H1 (cell line): ENCODE measurements around the gene TEX14. TPM values are rescaled to one million over a fixed set of nuclear protein-coding genes. Genes with fewer than 3 reads are reported as not detected.

Source experiments
- CTCF ChIA-PET: fragments of 300-600 bp; sonication (Branson Sonifier 250); formaldehyde crosslinking; loops from one replicate; lab custom pipeline; 2021; ENCODE audit not compliant: partially characterized antibody; lab: Charles Lee
- POLR2A ChIA-PET: fragments of 300-600 bp; sonication (Branson Sonifier 250); formaldehyde crosslinking; loops from one replicate; lab custom pipeline; 2021; ENCODE audit warnings: inconsistent platforms; ENCODE audit not compliant: partially characterized antibody; lab: Charles Lee
- DNase-seq, 2 experiments: peaks; one replicate each; pipeline versions ENCODE4 v3.0.0 to v3.0.0-alpha.2; 2010 to 2022; ENCODE audit warnings: low spot score in 2 of 2, low read depth in 1 of 2, mixed read lengths in 1 of 2
- FAIRE-seq: peaks from 2 replicates; lab custom pipeline; 2011; peaks lifted over from hg19 to GRCh38; lab: Jason Lieb, UNC
- H2AFZ ChIP-seq: 2 replicates; pipeline ENCODE4 v1.8.1; 2012; ENCODE audit warnings: low read length, inconsistent platforms
- H2AK5ac ChIP-seq: 2 replicates; pipeline ENCODE4 v1.6.1; 2013; ENCODE audit warnings: low read depth, low read length
- H2BK120ac ChIP-seq: replicated peaks from 2 replicates; pipeline ENCODE3; 2013; ENCODE audit warnings: low read depth, low read length, inconsistent platforms
- H2BK12ac ChIP-seq: 2 replicates; pipeline ENCODE4 v1.6.1; 2013; ENCODE audit warnings: low read depth, low read length
- H2BK15ac ChIP-seq: 2 replicates; pipeline ENCODE4 v1.6.1; 2013; ENCODE audit warnings: low read length
- H2BK20ac ChIP-seq: 2 replicates; pipeline ENCODE4 v1.6.1; 2013; ENCODE audit warnings: low read length
- H2BK5ac ChIP-seq: 2 replicates; pipeline ENCODE4 v1.6.1; 2013; ENCODE audit warnings: low read depth, low read length
- H3K14ac ChIP-seq: 2 replicates; pipeline ENCODE4 v1.6.1; 2013; ENCODE audit warnings: inconsistent platforms; ENCODE audit not compliant: insufficient read length
- H3K18ac ChIP-seq: 2 replicates; pipeline ENCODE4 v1.6.1; 2013; ENCODE audit warnings: low read length; ENCODE audit errors: extremely low read depth
- H3K23ac ChIP-seq: 2 replicates; pipeline ENCODE4 v1.6.1; 2013; ENCODE audit warnings: inconsistent platforms; ENCODE audit not compliant: insufficient read length
- H3K23me2 ChIP-seq: 2 replicates; pipeline ENCODE4 v1.6.1; 2013; ENCODE audit warnings: low read depth, low read length
- H3K27ac ChIP-seq: 2 replicates; pipeline ENCODE4 v1.6.1; 2011; ENCODE audit warnings: low read depth, low read length, inconsistent platforms
- H3K27me3 ChIP-seq, 4 experiments: replicated peaks in 1 of 4; 1 replicate in 1 of 4; 2 replicates in 3 of 4; pipeline versions ENCODE4 v1.6.1 to v1.8.1; 2011 to 2013; ENCODE audit warnings: low read length in 3 of 4, mild to moderate bottlenecking in 3 of 4, inconsistent platforms in 2 of 4, mixed read lengths in 2 of 4, moderate library complexity in 1 of 4; ENCODE audit not compliant: control insufficient read depth in 3 of 4, insufficient read depth in 3 of 4; ENCODE audit errors: extremely low read depth in 1 of 4
- H3K36me3 ChIP-seq, 4 experiments: 2 replicates each; pipeline versions ENCODE4 v1.6.1 to v1.8.1; 2011 to 2013; ENCODE audit warnings: mild to moderate bottlenecking in 4 of 4, low read length in 3 of 4, moderate library complexity in 2 of 4, control low read depth in 1 of 4, inconsistent platforms in 1 of 4; ENCODE audit not compliant: insufficient read depth in 4 of 4, control insufficient read depth in 2 of 4
- H3K4ac ChIP-seq: replicated peaks from 2 replicates; pipeline ENCODE3; 2013; ENCODE audit warnings: low read length, low read depth, mixed read lengths, inconsistent platforms; ENCODE audit not compliant: insufficient read length
- H3K4me1 ChIP-seq, 4 experiments: replicated peaks in 1 of 4; 1 replicate in 1 of 4; 2 replicates in 3 of 4; pipeline versions ENCODE4 v1.6.1 to v1.8.1; 2011 to 2013; ENCODE audit warnings: low read length in 3 of 4, inconsistent platforms in 2 of 4, mixed read lengths in 1 of 4; ENCODE audit not compliant: insufficient read depth in 4 of 4, control insufficient read depth in 3 of 4
- H3K4me2 ChIP-seq, 2 experiments: 2 replicates each; pipeline versions ENCODE4 v1.6.1 to v1.8.1; 2011 to 2013; ENCODE audit warnings: low read depth in 2 of 2, low read length in 2 of 2, control low read depth in 1 of 2, inconsistent platforms in 1 of 2, mild to moderate bottlenecking in 1 of 2; ENCODE audit not compliant: insufficient read depth in 1 of 2
- H3K4me3 ChIP-seq, 4 experiments: fragments of 200-600, 300-600 bp in 1 of 4; sonication (generic), shearing (Covaris generic), sonication (Bioruptor Twin) in 1 of 4; 2 replicates each; pipeline versions ENCODE4 v1.5.1 to v1.8.1; 2011 to 2016; ENCODE audit warnings: low read length in 4 of 4, low read depth in 3 of 4, control low read depth in 2 of 4, inconsistent platforms in 2 of 4, mild to moderate bottlenecking in 2 of 4, mixed read lengths in 1 of 4, moderate library complexity in 1 of 4; ENCODE audit not compliant: insufficient read depth in 2 of 4; ENCODE audit errors: extremely low read depth in 1 of 4
- H3K56ac ChIP-seq: replicated peaks from 2 replicates; pipeline ENCODE3; 2013; ENCODE audit warnings: low read depth, mild to moderate bottlenecking, mixed read lengths, low read length, inconsistent platforms; ENCODE audit not compliant: insufficient read length
- H3K79me1 ChIP-seq: 2 replicates; pipeline ENCODE4 v1.6.1; 2013; ENCODE audit warnings: low read depth, low read length, control low read depth
- H3K79me2 ChIP-seq, 2 experiments: 2 replicates each; pipeline versions ENCODE4 v1.6.1 to v1.8.1; 2012 to 2013; ENCODE audit warnings: low read length in 2 of 2, mild to moderate bottlenecking in 2 of 2, inconsistent platforms in 1 of 2; ENCODE audit not compliant: insufficient read depth in 2 of 2, control insufficient read depth in 1 of 2
- H3K9ac ChIP-seq, 4 experiments: replicated peaks in 1 of 4; 1 replicate in 1 of 4; 2 replicates in 3 of 4; pipeline versions ENCODE4 v1.6.1 to v1.8.1; 2011 to 2013; ENCODE audit warnings: low read depth in 3 of 4, low read length in 3 of 4, control low read depth in 2 of 4, mild to moderate bottlenecking in 2 of 4, moderate library complexity in 2 of 4, inconsistent platforms in 1 of 4; ENCODE audit errors: extremely low read depth in 1 of 4
- H3K9me3 ChIP-seq, 2 experiments: 2 replicates each; pipeline versions ENCODE4 v1.6.1 to v1.8.1; 2012 to 2013; ENCODE audit warnings: mild to moderate bottlenecking in 2 of 2, moderate library complexity in 2 of 2, control low read depth in 1 of 2, inconsistent platforms in 1 of 2, low read depth in 1 of 2, low read length in 1 of 2, mixed read lengths in 1 of 2; ENCODE audit not compliant: insufficient read depth in 2 of 2
- H4K20me1 ChIP-seq, 2 experiments: replicated peaks in 1 of 2; 2 replicates each; pipeline versions ENCODE3 to v1.8.1; 2011 to 2013; ENCODE audit warnings: inconsistent platforms in 2 of 2, low read length in 2 of 2, mild to moderate bottlenecking in 1 of 2; ENCODE audit not compliant: insufficient read depth in 2 of 2, control insufficient read depth in 1 of 2
- H4K5ac ChIP-seq: 2 replicates; pipeline ENCODE4 v1.6.1; 2013; ENCODE audit warnings: low read length, low read depth, mixed read lengths, inconsistent platforms; ENCODE audit not compliant: insufficient read length
- H4K8ac ChIP-seq: 2 replicates; pipeline ENCODE4 v1.8.0; 2013; ENCODE audit warnings: mild to moderate bottlenecking, moderate library complexity, low read length, inconsistent platforms; ENCODE audit not compliant: insufficient read depth; ENCODE audit errors: extremely low read depth
- H4K91ac ChIP-seq: replicated peaks from 2 replicates; pipeline ENCODE3; 2013; ENCODE audit warnings: low read length, mixed read lengths, inconsistent platforms; ENCODE audit not compliant: insufficient read length
- EP300 ChIP-seq, 2 experiments: IDR thresholded peaks; 1 replicate in 1 of 2; 2 replicates in 1 of 2; pipeline ENCODE4 v1.6.1; 2011 to 2012; ENCODE audit warnings: low read depth in 2 of 2, low read length in 2 of 2, mild to moderate bottlenecking in 2 of 2, borderline replicate concordance in 1 of 2, inconsistent platforms in 1 of 2, moderate library complexity in 1 of 2
- EZH2 ChIP-seq: fragments of 200-600 bp; sonication (generic); IDR thresholded peaks from 2 replicates; pipeline ENCODE4 v1.7.1; 2012; ENCODE audit warnings: low read depth, mild to moderate bottlenecking, moderate library complexity, low read length, inconsistent platforms; ENCODE audit not compliant: severe bottlenecking
- GABPA ChIP-seq: IDR thresholded peaks from 2 replicates; pipeline ENCODE4 v1.6.1; 2011; ENCODE audit warnings: mild to moderate bottlenecking, low read length, moderate library complexity, borderline replicate concordance; ENCODE audit not compliant: insufficient read depth
- JUN ChIP-seq: IDR thresholded peaks from 2 replicates; pipeline ENCODE4 v1.6.1; 2011; ENCODE audit warnings: low read depth, mild to moderate bottlenecking, improper control_type of control experiment, low read length
- PHF8 ChIP-seq: fragments of 200-600 bp; sonication (generic); conservative IDR thresholded peaks from 2 replicates; pipeline ENCODE4 v1.7.1; 2012; ENCODE audit warnings: low read depth, mild to moderate bottlenecking, inconsistent platforms, low read length, moderate library complexity
- POLR2A ChIP-seq, 2 experiments: IDR thresholded peaks; 1 replicate in 1 of 2; 2 replicates in 1 of 2; pipeline ENCODE4 v1.6.1; 2011; ENCODE audit warnings: low read depth in 2 of 2, low read length in 2 of 2, mild to moderate bottlenecking in 2 of 2; ENCODE audit errors: control extremely low read depth in 1 of 2
- RFX5 ChIP-seq: IDR thresholded peaks from 2 replicates; pipeline ENCODE4 v1.6.1; 2011; ENCODE audit warnings: low read depth, low read length, improper control_type of control experiment, borderline replicate concordance
- TEAD4 ChIP-seq: IDR thresholded peaks from 2 replicates; pipeline ENCODE4 v1.6.1; 2012; ENCODE audit warnings: low read depth, low read length, inconsistent platforms, mixed read lengths
- WGBS, 2 experiments: shearing (Covaris generic) in 1 of 2; methylation state at CpG; one replicate each; pipeline versions ENCODE4 v1.1.6 to v1.1.7; 2013 to 2015; ENCODE audit warnings: low lambda C conversion rate in 2 of 2, mixed read lengths in 2 of 2, inconsistent platforms in 1 of 2, low coverage in 1 of 2, missing lambda C conversion rate in 1 of 2; ENCODE audit not compliant: insufficient replicate concordance in 2 of 2, insufficient coverage in 1 of 2, insufficient read length in 1 of 2; ENCODE audit errors: extremely low coverage in 1 of 2, missing lambda C conversion rate in 1 of 2; 5-methylcytosine and 5-hydroxymethylcytosine counted together
- polyA plus RNA-seq, 7 experiments: library from polyadenylated mRNA; depleted of rRNA in 3 of 7; stranded (reverse) in 5 of 7; unstranded in 2 of 7; fragments of >200 nt in 5 of 7; fragments of 200-250 nt in 2 of 7; gene quantifications; 1 replicate in 5 of 7; 2 replicates in 1 of 7; 4 replicates in 1 of 7; pipeline versions ENCODE4 v1.2.1 to v1.2.3, GENCODE V29; 2011 to 2013; ENCODE audit warnings: missing spikeins in 2 of 7, mixed read lengths in 2 of 7
- total RNA-seq: library from RNA; stranded (reverse); fragmentation: NEBNext Ultra II Directional; extraction: Animal tissue kit (Norgen Biotek cat#: 25700); gene quantifications from 2 replicates; pipeline ENCODE4 v1.2.1, GENCODE V29; 2021

Gene TEX14
- total and polyA plus RNA-seq, 2 of the 8 experiments (the other 6 are each of a cell fraction or from before 2014, with no cell fraction given) = 0.83 to 2.5 TPM

GRCh38 chr17:58537266-58537665 is 154.6 kb downstream of the TEX14 start:
- no peak overlapping the region for H3K4me2 ChIP-seq
- no peak overlapping the region for H3K27ac ChIP-seq
- POLR2A ChIA-PET = interaction anchor here (4.2 kb wide), 1 partner anchor 94 kb away, joined by 20 read pairs; no protein-coding TSS in a partner anchor
- no peak overlapping the region for H3K56ac ChIP-seq
- no peak overlapping the region for H3K14ac ChIP-seq
- H2BK120ac ChIP-seq = no peak overlapping the region
- peaks cover 0 to 7% (median 4%) of the 10 kb centered on the region in 4 experiments; a peak in 6 of 7 replicates for H3K4me1 ChIP-seq
- H4K5ac ChIP-seq = no peak overlapping the region
- H3K27me3 ChIP-seq = peaks cover 0 to 6% (median 4%) of the 10 kb centered on the region in 4 experiments; a peak in 5 of 7 replicates
- no peaks in the 10 kb centered on the region for H4K20me1 ChIP-seq
- H3K9ac ChIP-seq = no peak overlapping the region
- TF ChIP-seq POLR2A (IDR thresholded peaks at IDR 0.05; ENCODE audit: control extremely low read depth in 1 of 2, low read depth in 2 of 2, low read length in 2 of 2) = no peak
- TF ChIP-seq JUN = no peak
- TF ChIP-seq RFX5 = no peak
- TF ChIP-seq EZH2 = no peak
- TF ChIP-seq TEAD4 = no peak
- no peak for TF ChIP-seq PHF8
- no peak for TF ChIP-seq GABPA
- no peak for TF ChIP-seq EP300 (IDR thresholded peaks at IDR 0.05; ENCODE audit: borderline replicate concordance in 1 of 2, low read depth in 2 of 2, low read length in 2 of 2)
- H3K9me3 ChIP-seq = no peaks in the 10 kb centered on the region
- DNase-seq (no peak), FAIRE-seq (no peak)
- H2BK15ac ChIP-seq = no peak overlapping the region
- H2AK5ac ChIP-seq = no peak overlapping the region
- H2BK20ac ChIP-seq = no peak overlapping the region
- H2BK5ac ChIP-seq = no peak overlapping the region
- no peak overlapping the region for H4K91ac ChIP-seq
- H3K4me3 ChIP-seq = no peak overlapping the region
- no peak overlapping the region for H4K8ac ChIP-seq
- no peaks in the 10 kb centered on the region for H3K79me2 ChIP-seq
- H3K23me2 ChIP-seq = peaks cover 3% of the 10 kb centered on the region
- no peaks in the 10 kb centered on the region for H3K79me1 ChIP-seq
- no peaks in the 10 kb centered on the region for H3K36me3 ChIP-seq
- CTCF ChIA-PET = interaction anchor here (0.6 to 16.5 kb wide), 6 partner anchors 10 to 51 kb away, joined by 3 to 163 read pairs (median 6); no protein-coding TSS in a partner anchor
- no peak overlapping the region for H3K4ac ChIP-seq
- H3K23ac ChIP-seq = no peak overlapping the region
- H3K18ac ChIP-seq = no peak overlapping the region
- H2AFZ ChIP-seq = no peak overlapping the region
- WGBS, 2 experiments = 85% methylated on average over 4 of the region's 4 CpGs; no CpG with 5 or more reads in 1 of the 2 experiments
- H2BK12ac ChIP-seq = no peak overlapping the region
